HCT116 (cell line): ENCODE measurements around the gene ADCY1. TPM values are rescaled to one million over a fixed set of nuclear protein-coding genes. Genes with fewer than 3 reads are reported as not detected.

Experiments used
- ATAC-seq: fragments of 200-7000 bp; cut with Tn5 transposase; 2 replicates; pipeline ENCODE4 v1.9.1; 2020; ENCODE audit warnings: mild to moderate bottlenecking, moderate library complexity
- BruUV-seq: library from RNA; stranded (reverse); fragments of 400-500 nt; replicated peaks from 2 replicates; lab custom pipeline; 2021; lab: Mats Ljungman, UMichigan
- CTCF ChIA-PET: fragments of 300-600 bp; sonication (Branson Sonifier 250); formaldehyde crosslinking; loops from one replicate; lab custom pipeline; 2021; ENCODE audit warnings: antibody characterized with exemption; lab: Charles Lee
- POLR2A ChIA-PET: fragments of 300-600, 350-600 bp; sonication (Branson Sonifier 250); formaldehyde crosslinking; loops from one replicate; lab custom pipeline; 2021; ENCODE audit warnings: antibody characterized with exemption; lab: Charles Lee
- RAD21 ChIA-PET, 2 experiments: fragments of 300-600 bp; sonication (Branson Sonifier 250); formaldehyde crosslinking; loops; one replicate each; lab custom pipeline; 2023; ENCODE audit warnings: low total read pairs in 2 of 2; ENCODE audit not compliant: uncharacterized antibody in 2 of 2, unreplicated experiment in 2 of 2, low non-redundant PET in 1 of 2; lab: Charles Lee
- DNase-seq: peaks from one replicate; pipeline ENCODE4 v3.0.0-alpha.2; 2010; ENCODE audit warnings: low read depth, low spot score
- H2AFZ ChIP-seq: fragments of 200-600 bp; shearing (Covaris generic), sonication (generic); 2 replicates; pipeline ENCODE4 v1.6.1; 2017; ENCODE audit warnings: low read depth, mixed run types, mixed read lengths, antibody characterized with exemption, low read length; ENCODE audit not compliant: poor library complexity, severe bottlenecking
- H3K27ac ChIP-seq: 2 replicates; pipeline ENCODE4 v1.5.1; 2012; ENCODE audit warnings: low read depth, low read length
- H3K27me3 ChIP-seq: fragments of 200-600 bp; sonication (generic); 2 replicates; pipeline ENCODE4 v1.6.1; 2016; ENCODE audit warnings: mixed run types, low read length, mixed read lengths; ENCODE audit not compliant: insufficient read depth
- H3K36me3 ChIP-seq, 2 experiments: fragments of 200-500 bp in 1 of 2; fragments of 200-600 bp in 1 of 2; sonication (Bioruptor generic) in 1 of 2; sonication (generic) in 1 of 2; 2 replicates each; pipeline versions ENCODE4 v1.5.1 to v1.6.1; 2014 to 2016; ENCODE audit warnings: low read length in 2 of 2, inconsistent platforms in 1 of 2, mixed read lengths in 1 of 2, mixed run types in 1 of 2; ENCODE audit not compliant: insufficient read depth in 2 of 2, control insufficient read depth in 1 of 2
- H3K4me1 ChIP-seq, 2 experiments: fragments of 200-600 bp in 1 of 2; sonication (generic) in 1 of 2; 2 replicates each; pipeline versions ENCODE4 v1.5.1 to v1.6.1; 2012 to 2017; ENCODE audit warnings: low read length in 2 of 2, inconsistent platforms in 1 of 2, mild to moderate bottlenecking in 1 of 2, mixed read lengths in 1 of 2, mixed run types in 1 of 2, moderate library complexity in 1 of 2; ENCODE audit not compliant: insufficient read depth in 2 of 2, control insufficient read depth in 1 of 2
- H3K4me2 ChIP-seq: fragments of 200-600 bp; sonication (generic); 2 replicates; pipeline ENCODE4 v1.6.1; 2017; ENCODE audit warnings: mixed run types, low read length, mixed read lengths
- H3K4me3 ChIP-seq, 2 experiments: fragments of 200-600 bp in 1 of 2; sonication (generic) in 1 of 2; replicated peaks in 1 of 2; 2 replicates each; pipeline ENCODE4 v1.5.1; 2011 to 2016; ENCODE audit warnings: low read length in 2 of 2, control low read depth in 1 of 2, low read depth in 1 of 2, mild to moderate bottlenecking in 1 of 2, mixed read lengths in 1 of 2, mixed run types in 1 of 2
- H3K79me2 ChIP-seq: fragments of 200-600 bp; sonication (generic); 2 replicates; pipeline ENCODE4 v1.6.1; 2017; ENCODE audit warnings: mild to moderate bottlenecking, mixed run types, low read length, moderate library complexity, mixed read lengths; ENCODE audit not compliant: insufficient read depth
- H3K9ac ChIP-seq: fragments of 200-600 bp; sonication (generic); 2 replicates; pipeline ENCODE4 v1.6.1; 2016; ENCODE audit warnings: low read length, mixed read lengths
- H3K9me2 ChIP-seq: fragments of 200-600 bp; sonication (generic), shearing (Covaris generic); 2 replicates; pipeline ENCODE4 v1.6.1; 2017; ENCODE audit warnings: mixed run types, mild to moderate bottlenecking, moderate library complexity; ENCODE audit not compliant: insufficient read depth
- H3K9me3 ChIP-seq, 2 experiments: fragments of 200-500 bp in 1 of 2; fragments of 200-600 bp in 1 of 2; sonication (Bioruptor generic) in 1 of 2; sonication (generic) in 1 of 2; 2 replicates each; pipeline ENCODE4 v1.6.1; 2014 to 2017; ENCODE audit warnings: low read length in 2 of 2, mixed read lengths in 2 of 2, inconsistent platforms in 1 of 2, low read depth in 1 of 2, mild to moderate bottlenecking in 1 of 2, mixed run types in 1 of 2, moderate library complexity in 1 of 2; ENCODE audit not compliant: control insufficient read depth in 1 of 2, insufficient read depth in 1 of 2
- H4K20me1 ChIP-seq: fragments of 200-600 bp; sonication (generic), shearing (Covaris generic); 2 replicates; pipeline ENCODE4 v1.6.1; 2017; ENCODE audit warnings: mixed run types, mild to moderate bottlenecking, moderate library complexity; ENCODE audit not compliant: insufficient read depth
- CBX3 ChIP-seq: IDR thresholded peaks from 2 replicates; pipeline ENCODE4 v1.6.1; 2012; ENCODE audit warnings: low read depth
- CEBPB ChIP-seq: IDR thresholded peaks from 2 replicates; pipeline ENCODE4 v1.6.1; 2012; ENCODE audit warnings: low read depth
- CTCF ChIP-seq, 3 experiments: fragments of 200-600 bp in 1 of 3; sonication (generic) in 1 of 3; IDR thresholded peaks in 2 of 3; conservative IDR thresholded peaks in 1 of 3; 2 replicates each; pipeline ENCODE4 v1.5.1; 2012 to 2017; ENCODE audit warnings: low read depth in 2 of 3, low read length in 2 of 3, antibody characterized with exemption in 1 of 3, borderline replicate concordance in 1 of 3, control low read depth in 1 of 3, mild to moderate bottlenecking in 1 of 3, mixed read lengths in 1 of 3, mixed run types in 1 of 3, moderate library complexity in 1 of 3; ENCODE audit not compliant: insufficient read depth in 1 of 3
- EGR1 ChIP-seq: IDR thresholded peaks from 2 replicates; pipeline ENCODE4 v1.6.1; 2012; ENCODE audit warnings: low read depth
- ELF1 ChIP-seq: IDR thresholded peaks from 2 replicates; pipeline ENCODE4 v1.6.1; 2012; ENCODE audit warnings: low read depth, borderline replicate concordance
- FOSL1 ChIP-seq: IDR thresholded peaks from 2 replicates; pipeline ENCODE4 v1.6.1; 2012; ENCODE audit warnings: low read depth
- JUND ChIP-seq: IDR thresholded peaks from 2 replicates; pipeline ENCODE4 v1.6.1; 2012
- MAX ChIP-seq: IDR thresholded peaks from 2 replicates; pipeline ENCODE4 v1.6.1; 2012
- POLR2A ChIP-seq: IDR thresholded peaks from 2 replicates; pipeline ENCODE4 v1.7.0; 2011; ENCODE audit warnings: borderline replicate concordance; ENCODE audit not compliant: insufficient read depth, insufficient read length; ENCODE audit errors: extremely low read depth
- RAD21 ChIP-seq: IDR thresholded peaks from 2 replicates; pipeline ENCODE4 v1.6.1; 2012; ENCODE audit warnings: low read depth, mild to moderate bottlenecking
- REST ChIP-seq: IDR thresholded peaks from 2 replicates; pipeline ENCODE4 v1.6.1; 2012; ENCODE audit warnings: low read depth
- SIN3A ChIP-seq: IDR thresholded peaks from 2 replicates; pipeline ENCODE4 v1.6.1; 2012; ENCODE audit warnings: low read depth
- SRF ChIP-seq: IDR thresholded peaks from 2 replicates; pipeline ENCODE4 v1.6.1; 2012; ENCODE audit warnings: low read depth
- YY1 ChIP-seq: IDR thresholded peaks from 2 replicates; pipeline ENCODE4 v1.6.1; 2011; ENCODE audit warnings: low read length, low read depth, moderate library complexity, mild to moderate bottlenecking; ENCODE audit not compliant: insufficient replicate concordance; ENCODE audit errors: extremely low read depth
- ZFX ChIP-seq: fragments of 450-650 bp; IDR thresholded peaks from 2 replicates; pipeline ENCODE4 v1.6.1; 2017
- intact Hi-C: fragments of 100-400 bp; cut with micrococcal nuclease; formaldehyde crosslinking; loops from 2 replicates; pipeline ENCODE4 v1.10.0; 2022
- total RNA-seq: library from RNA; stranded (reverse); gene quantifications from one replicate; pipeline ENCODE4 v1.2.1, GENCODE V29; 2021; ENCODE audit not compliant: unreplicated experiment

Gene ADCY1
- total RNA-seq, 1 experiment from 2014 or later, result 0.05 TPM

- POLR2A ChIA-PET, result no interaction called here
- intact Hi-C loops, result no loop called here
- TF ChIP-seq MAX (no peak), EGR1 (no peak)
These were observed 31.9 kb downstream of the ADCY1 start for GRCh38 chr7:45606050-45606449.

GRCh38 chr7:45606931-45607330 is 32.8 kb downstream of the ADCY1 start:
- Histone ChIP-seq H2AFZ (no peak overlapping the region), H3K9me2 (no peaks in the 10 kb centered on the region), H3K27ac (no peak overlapping the region), H3K4me2 (no peak overlapping the region), H3K4me1 (no peaks in the 10 kb centered on the region), H3K9me3 (no peaks in the 10 kb centered on the region), H3K27me3 (no peaks in the 10 kb centered on the region), H3K79me2 (no peaks in the 10 kb centered on the region), H4K20me1 (no peaks in the 10 kb centered on the region), H3K36me3 (no peaks in the 10 kb centered on the region), H3K4me3 (no peak overlapping the region), H3K9ac (no peak overlapping the region)
- ATAC-seq (no peak), DNase-seq (no peak)
- ChIA-PET POLR2A (no interaction called here), RAD21 (no interaction called here), CTCF (no interaction called here)
- no TSS peak for BruUV-seq
- TF ChIP-seq FOSL1, result no peak
- TF ChIP-seq ELF1, result no peak
- no peak for TF ChIP-seq EGR1
- no peak for TF ChIP-seq SRF
- no peak for TF ChIP-seq CEBPB
- TF ChIP-seq POLR2A, result no peak
- TF ChIP-seq CBX3, result no peak
- TF ChIP-seq YY1, result no peak
- no peak for TF ChIP-seq SIN3A
- TF ChIP-seq ZFX, result no peak
- TF ChIP-seq REST, result no peak
- no peak for TF ChIP-seq JUND
- no peak for TF ChIP-seq RAD21
- no peak for TF ChIP-seq CTCF (IDR thresholded peaks at IDR 0.05 in 2 of 3, conservative IDR thresholded peaks at IDR 0.05 in 1 of 3; ENCODE audit: borderline replicate concordance in 1 of 3, insufficient read depth in 1 of 3, low read depth in 2 of 3, low read length in 2 of 3)
- intact Hi-C loops, result no loop called here

More at GRCh38 chr7:45606050-45606449, 31.9 kb downstream of the ADCY1 start:
- RAD21 ChIA-PET, result no interaction called here
- no peak overlapping the region for H3K9ac ChIP-seq
- no peak for DNase-seq
- H2AFZ ChIP-seq, result no peak overlapping the region
- no peaks in the 10 kb centered on the region for H3K4me1 ChIP-seq
- no peak for ATAC-seq
- BruUV-seq, result no TSS peak
- no peaks in the 10 kb centered on the region for H3K27me3 ChIP-seq
- H3K4me2 ChIP-seq, result no peak overlapping the region
- no peaks in the 10 kb centered on the region for H3K36me3 ChIP-seq
- no peaks in the 10 kb centered on the region for H3K79me2 ChIP-seq
- no peak overlapping the region for H3K27ac ChIP-seq
- CTCF ChIA-PET, result no interaction called here
- no peak overlapping the region for H3K4me3 ChIP-seq
- H4K20me1 ChIP-seq, result no peaks in the 10 kb centered on the region
- H3K9me3 ChIP-seq, result no peaks in the 10 kb centered on the region
- no peaks in the 10 kb centered on the region for H3K9me2 ChIP-seq
